Inflammatory macrophage treated with lipopolysaccharide for 1 hour (primary cell): ENCODE data around the gene PRKN.
A peak's percentile ranks its signal among the peaks of the same experiment; 100 is the strongest.

ENCODE experiments used
- DNase-seq, 2 donors: peaks; one replicate each; pipeline ENCODE4 v3.0.0-alpha.2; 2020 to 2022

PRKN gene

GRCh38 chr6:161743509-161744178 is 983.9 kb downstream of the PRKN start:
- no peak for DNase-seq

GRCh38 chr6:161740486-161740885 is 987.1 kb downstream of the PRKN start:
- DNase-seq: no peak

GRCh38 chr6:161736781-161737292 is 990.7 kb downstream of the PRKN start:
- no peak for DNase-seq

- no peak for DNase-seq
Observed at GRCh38 chr6:161736326-161736725, 991.2 kb downstream of the PRKN start.

- DNase-seq: no peak
Observed at GRCh38 chr6:161732594-161732993, 995.0 kb downstream of the PRKN start.

- DNase-seq: no peak
Observed at GRCh38 chr6:161727083-161727833, 1000.3 kb downstream of the PRKN start.

- DNase-seq: no peak
Observed at GRCh38 chr6:161722394-161722793, 1005.2 kb downstream of the PRKN start.

GRCh38 chr6:161721511-161721910 is 1006.1 kb downstream of the PRKN start:
- no peak for DNase-seq

GRCh38 chr6:161716176-161716575 is 1011.4 kb downstream of the PRKN start:
- DNase-seq: no peak

GRCh38 chr6:161711938-161712337 is 1015.6 kb downstream of the PRKN start:
- no peak for DNase-seq

- no peak for DNase-seq
Observed at GRCh38 chr6:161711515-161711914, 1016.1 kb downstream of the PRKN start.

- DNase-seq: no peak
Observed at GRCh38 chr6:161710698-161711097, 1016.9 kb downstream of the PRKN start.

GRCh38 chr6:161701056-161701455 is 1026.5 kb downstream of the PRKN start:
- no peak for DNase-seq

GRCh38 chr6:161696801-161697200 is 1030.8 kb downstream of the PRKN start:
- DNase-seq: no peak

- DNase-seq: peak in 1 of 2 donors; percentile 2
Observed at GRCh38 chr6:161694995-161695394, 1032.6 kb downstream of the PRKN start.

GRCh38 chr6:161686655-161687054 is 1040.9 kb downstream of the PRKN start:
- DNase-seq: no peak

GRCh38 chr6:161684731-161685475 is 1042.7 kb downstream of the PRKN start:
- DNase-seq: no peak

GRCh38 chr6:161683400-161683799 is 1044.2 kb downstream of the PRKN start:
- DNase-seq: no peak

- no peak for DNase-seq
Observed at GRCh38 chr6:161682982-161683381, 1044.6 kb downstream of the PRKN start.

GRCh38 chr6:161679980-161680538 is 1047.5 kb downstream of the PRKN start:
- no peak for DNase-seq

GRCh38 chr6:161677188-161677587 is 1050.4 kb downstream of the PRKN start:
- no peak for DNase-seq

- no peak for DNase-seq
Observed at GRCh38 chr6:161676586-161676985, 1051.0 kb downstream of the PRKN start.
